ENCODE data around the gene GNG14. TPM values are rescaled to one million over a fixed set of nuclear protein-coding genes. Genes with fewer than 3 reads are reported as not detected.
"Not testable (repeated sequence)": the region's sequence is repeated elsewhere in the genome, so short reads cannot be mapped to it uniquely, and the experiment has no call there.

Gene GNG14
- total RNA-seq, 4 donors from 2014 or later, result not detected

GRCh38 chr19:12706332-12706718, 18.5 kb downstream of the GNG14 start:
- H3K27me3 ChIP-seq, result no peaks in the 10 kb centered on the region
- no peak overlapping the region for H3K27ac ChIP-seq
- DNase-seq, result no peak
- H3K36me3 ChIP-seq, result peaks cover 0 to 99% (median 0%) of the 10 kb centered on the region in 3 donors
- H3K4me1 ChIP-seq, result no peaks in the 10 kb centered on the region
- TF ChIP-seq POLR2A (IDR thresholded peaks at IDR 0.05) (no peak), CTCF (IDR thresholded peaks at IDR 0.05) (no peak)
- no peak overlapping the region for H3K4me3 ChIP-seq
- no peaks in the 10 kb centered on the region for H3K9me3 ChIP-seq

GRCh38 chr19:12708641-12709040, 20.8 kb downstream of the GNG14 start:
- peaks cover 0 to 93% (median 0%) of the 10 kb centered on the region in 3 donors for H3K36me3 ChIP-seq
- DNase-seq, result no peak
- no peaks in the 10 kb centered on the region for H3K27me3 ChIP-seq
- no peaks in the 10 kb centered on the region for H3K9me3 ChIP-seq
- TF ChIP-seq POLR2A (IDR thresholded peaks at IDR 0.05), result no peak
- no peak for TF ChIP-seq CTCF (IDR thresholded peaks at IDR 0.05)
- no peaks in the 10 kb centered on the region for H3K4me1 ChIP-seq
- H3K4me3 ChIP-seq, result no peak overlapping the region
- no peak overlapping the region for H3K27ac ChIP-seq

GRCh38 chr19:12711187-12711586, 23.4 kb downstream of the GNG14 start:
- no peak for TF ChIP-seq CTCF (IDR thresholded peaks at IDR 0.05)
- no peak for TF ChIP-seq POLR2A (IDR thresholded peaks at IDR 0.05)
- H3K4me1 ChIP-seq, result no peaks in the 10 kb centered on the region
- DNase-seq, result no peak
- H3K4me3 ChIP-seq, result no peak overlapping the region
- peaks cover 0 to 91% (median 0%) of the 10 kb centered on the region in 3 donors for H3K36me3 ChIP-seq
- no peaks in the 10 kb centered on the region for H3K27me3 ChIP-seq
- H3K9me3 ChIP-seq, result no peaks in the 10 kb centered on the region
- no peak overlapping the region for H3K27ac ChIP-seq

DNA sequence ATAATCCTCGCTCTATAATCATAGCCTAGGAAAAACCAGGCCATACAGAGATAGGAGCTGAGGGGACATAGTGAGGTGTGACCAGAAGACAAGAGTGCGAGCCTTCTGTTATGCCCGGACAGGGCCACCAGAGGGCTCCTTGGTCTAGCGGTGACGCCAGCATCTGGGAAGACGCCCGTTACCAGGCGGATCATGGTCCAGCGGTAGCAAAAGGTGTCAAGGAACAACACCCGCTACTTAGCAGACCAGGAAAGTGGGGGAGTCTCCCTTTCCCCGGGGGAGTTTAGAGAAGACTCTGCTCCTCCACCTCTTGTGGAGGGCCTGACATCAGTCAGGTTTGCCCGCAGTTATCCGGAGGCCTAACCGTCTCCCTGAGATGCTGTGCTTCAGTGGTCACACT, 24.3 kb downstream of the GNG14 start:
- H3K27me3 ChIP-seq, H3K4me3 ChIP-seq, H3K27ac ChIP-seq, H3K4me1 ChIP-seq, H3K9me3 ChIP-seq, DNase-seq: not testable (repeated sequence)
- peaks cover 0 to 82% (median 0%) of the 10 kb centered on the region in 3 donors for H3K36me3 ChIP-seq
- TF ChIP-seq CTCF (IDR thresholded peaks at IDR 0.05), result peak in 4 of 6 experiments; percentile 20 to 60 (median 52)

- H3K27ac ChIP-seq, DNase-seq, H3K9me3 ChIP-seq, H3K4me1 ChIP-seq, H3K4me3 ChIP-seq, H3K27me3 ChIP-seq: not testable (repeated sequence)
- H3K36me3 ChIP-seq, result peaks cover 0 to 80% (median 0%) of the 10 kb centered on the region in 3 donors
These were observed 25.5 kb downstream of the GNG14 start for GRCh38 chr19:12713304-12713703.

DNA sequence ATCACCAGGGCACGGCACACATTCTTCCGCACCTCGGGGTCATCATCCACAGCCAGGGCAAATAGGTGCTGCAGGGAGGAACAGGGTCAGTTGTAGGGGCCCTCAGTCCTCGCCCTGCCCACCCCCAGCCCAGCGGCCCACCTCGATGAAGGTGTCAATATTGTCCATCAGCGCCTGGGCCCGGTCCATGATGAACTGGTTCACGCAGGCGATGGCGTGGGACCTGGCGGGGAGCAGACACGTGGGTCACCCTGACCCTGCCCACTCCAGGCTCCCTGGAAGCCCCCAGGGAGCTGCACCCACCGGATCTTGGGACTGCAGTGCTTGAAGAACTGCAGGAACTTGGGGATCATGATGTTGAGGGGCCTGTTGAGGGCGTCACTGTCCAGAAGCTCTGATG, 27.3 kb downstream of the GNG14 start:
- H3K36me3 ChIP-seq, result peaks cover 0 to 70% (median 0%) of the 10 kb centered on the region in 3 donors
- no peaks in the 10 kb centered on the region for H3K27me3 ChIP-seq
- H3K4me3 ChIP-seq, result no peak overlapping the region
- no peaks in the 10 kb centered on the region for H3K9me3 ChIP-seq
- DNase-seq, result no peak
- H3K27ac ChIP-seq, result no peak overlapping the region
- peaks cover 0 to 3% (median 0%) of the 10 kb centered on the region in 4 donors for H3K4me1 ChIP-seq
- TF ChIP-seq POLR2A (IDR thresholded peaks at IDR 0.05), result no peak
- no peak for TF ChIP-seq CTCF (IDR thresholded peaks at IDR 0.05)
